KOPT-K1 (cell line): ENCODE results near the gene PDXK.

Experiments used
- H3K27ac ChIP-seq: fragments of 200-600 bp; sonication (generic); 2 replicates; pipeline ENCODE4 v1.5.1; 2016; ENCODE audit warnings: antibody characterized with exemption, mild to moderate bottlenecking, low read depth, low read length; ENCODE audit not compliant: poor library complexity, severe bottlenecking
- H3K36me3 ChIP-seq: fragments of 200-600 bp; sonication (generic); 2 replicates; pipeline ENCODE4 v1.5.1; 2017; ENCODE audit warnings: antibody characterized with exemption, mild to moderate bottlenecking, low read length, moderate library complexity; ENCODE audit not compliant: insufficient read depth
- H3K9me3 ChIP-seq: fragments of 200-600 bp; sonication (generic); 2 replicates; pipeline ENCODE4 v1.5.1; 2017; ENCODE audit warnings: antibody characterized with exemption, low read length, mild to moderate bottlenecking; ENCODE audit not compliant: insufficient read depth, poor library complexity, severe bottlenecking

The PDXK gene

GRCh38 chr21:43741423-43742096 is 22.6 kb downstream of the PDXK start:
- Histone ChIP-seq H3K27ac (no peak overlapping the region), H3K9me3 (no peaks in the 10 kb centered on the region), H3K36me3 (peaks cover 10% of the 10 kb centered on the region; the same call in 1 of the 2 replicates)

GRCh38 chr21:43743947-43744346 is 25.0 kb downstream of the PDXK start:
- no peaks in the 10 kb centered on the region for H3K9me3 ChIP-seq
- H3K27ac ChIP-seq, result no peak overlapping the region
- H3K36me3 ChIP-seq, result peaks cover 10% of the 10 kb centered on the region; the same call in 1 of the 2 replicates

GRCh38 chr21:43744725-43745124 is 25.8 kb downstream of the PDXK start:
- peaks cover 10% of the 10 kb centered on the region; the same call in 1 of the 2 replicates for H3K36me3 ChIP-seq
- H3K9me3 ChIP-seq, result no peaks in the 10 kb centered on the region
- H3K27ac ChIP-seq, result no peak overlapping the region

DNA sequence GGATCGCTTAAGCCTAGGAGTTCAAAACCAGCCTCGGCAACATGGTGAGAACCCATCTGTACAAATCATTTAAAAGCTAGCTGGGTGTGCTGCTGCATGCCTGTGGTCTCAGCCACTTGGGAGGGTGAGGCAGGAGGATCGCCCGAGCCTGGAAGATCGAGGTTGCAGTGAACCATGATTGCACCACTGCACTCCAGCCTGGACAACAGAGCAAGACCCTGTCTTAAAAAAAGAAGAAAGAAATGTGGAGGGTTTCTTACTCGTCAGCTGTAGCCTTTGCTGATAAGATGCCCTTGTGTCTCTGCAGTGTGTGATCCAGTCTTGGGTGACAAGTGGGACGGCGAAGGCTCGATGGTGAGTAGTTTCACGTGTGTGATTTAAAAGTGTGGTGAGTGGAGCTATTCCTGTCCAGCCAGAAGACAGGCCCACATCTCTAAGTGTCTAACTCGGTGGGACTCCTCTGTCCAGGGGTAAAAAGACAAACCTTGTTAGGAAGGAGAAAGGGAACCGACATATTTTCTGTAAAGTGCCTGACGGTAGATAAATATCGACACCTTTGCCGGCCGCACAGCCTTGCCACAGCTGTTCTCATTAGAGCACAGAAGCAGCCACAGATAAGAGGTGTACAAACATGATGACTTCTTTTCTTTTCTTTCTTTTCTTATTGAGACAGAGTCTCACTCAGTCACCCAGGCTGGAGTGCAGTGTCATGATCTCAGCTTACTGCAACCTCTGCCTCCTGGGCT is 27.0 kb downstream of the PDXK start:
- H3K9me3 ChIP-seq, result no peaks in the 10 kb centered on the region
- no peak overlapping the region for H3K27ac ChIP-seq
- peaks cover 10% of the 10 kb centered on the region; the same call in 1 of the 2 replicates for H3K36me3 ChIP-seq

GRCh38 chr21:43748622-43749021 is 29.7 kb downstream of the PDXK start:
- peaks cover 18% of the 10 kb centered on the region; the same call in 1 of the 2 replicates for H3K36me3 ChIP-seq
- no peaks in the 10 kb centered on the region for H3K9me3 ChIP-seq
- H3K27ac ChIP-seq, result no peak overlapping the region

DNA sequence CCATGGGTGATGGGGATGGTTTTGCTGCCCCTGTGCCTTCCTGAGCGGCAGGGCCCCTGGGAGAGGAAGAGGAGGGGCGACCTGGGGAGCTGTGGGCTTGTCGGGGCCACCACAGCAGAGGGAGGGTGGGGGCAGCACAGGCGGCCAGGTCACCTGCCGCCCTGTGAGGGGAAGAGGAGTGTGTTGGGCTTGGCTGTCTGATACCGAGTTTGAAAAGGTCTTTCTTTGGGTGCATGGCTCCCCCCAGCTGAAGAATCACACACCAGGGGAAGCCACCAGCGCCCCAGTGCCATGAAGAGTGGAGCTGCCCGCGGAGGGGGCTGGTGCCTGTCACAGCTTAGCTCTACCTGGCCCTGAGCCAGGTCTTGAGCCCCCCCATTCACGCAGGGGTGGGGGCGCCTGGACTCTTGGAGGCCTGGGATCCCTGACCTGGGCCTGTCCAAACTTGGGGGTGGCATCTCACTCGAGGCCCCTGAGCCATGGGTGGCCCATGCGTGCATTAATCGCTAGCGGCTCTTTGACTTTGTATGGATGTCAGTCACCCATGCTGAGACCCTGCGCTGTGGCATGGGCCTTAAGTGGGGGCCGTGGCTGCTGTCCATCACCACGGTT is 30.8 kb downstream of the PDXK start:
- peaks cover 15% of the 10 kb centered on the region; the same call in 1 of the 2 replicates for H3K36me3 ChIP-seq
- peak overlapping the region; percentile 50 for H3K27ac ChIP-seq
- H3K9me3 ChIP-seq, result no peaks in the 10 kb centered on the region

- H3K36me3 ChIP-seq, result peaks cover 16% of the 10 kb centered on the region; the same call in 1 of the 2 replicates
These were observed 31.6 kb downstream of the PDXK start for GRCh38 chr21:43750339-43751033.

DNA sequence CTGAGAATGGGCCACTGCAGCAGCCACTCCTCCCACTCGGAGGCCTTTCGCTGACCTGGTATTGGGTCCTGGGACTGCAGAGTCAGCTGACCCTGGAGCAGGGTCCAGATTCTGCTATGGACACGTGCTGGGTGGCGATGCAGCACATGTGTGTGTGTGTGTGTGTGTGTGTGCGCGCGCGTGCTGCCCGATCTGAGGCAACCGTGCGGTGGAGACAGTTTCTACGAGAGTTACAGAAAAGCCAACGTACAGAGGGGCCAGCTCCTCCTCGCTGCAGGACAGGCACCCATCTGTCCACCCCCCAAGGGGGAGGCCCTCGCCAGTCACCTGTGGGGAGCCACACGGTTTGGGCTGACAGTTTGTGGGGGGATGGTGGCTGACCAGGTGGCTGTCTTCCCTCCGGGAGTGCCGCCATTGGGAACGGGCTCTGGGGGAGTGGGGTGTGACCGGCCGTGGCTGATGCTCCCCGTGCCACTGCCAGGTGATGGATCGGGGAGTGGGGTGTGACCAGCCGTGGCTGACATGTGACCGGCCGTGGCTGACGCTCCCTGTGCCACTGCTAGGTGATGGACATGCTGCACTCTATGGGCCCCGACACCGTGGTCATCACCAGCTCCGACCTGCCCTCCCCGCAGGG is 33.1 kb downstream of the PDXK start:
- peaks cover 24% of the 10 kb centered on the region; the same call in 1 of the 2 replicates for H3K36me3 ChIP-seq
- H3K9me3 ChIP-seq, result no peaks in the 10 kb centered on the region
- H3K27ac ChIP-seq, result no peak overlapping the region

More at GRCh38 chr21:43750339-43751033, 31.6 kb downstream of the PDXK start:
- Histone ChIP-seq H3K27ac (peak overlapping the region; percentile 50), H3K9me3 (no peaks in the 10 kb centered on the region)

GRCh38 chr21:43752758-43753438 is 34.0 kb downstream of the PDXK start:
- Histone ChIP-seq H3K27ac (no peak overlapping the region), H3K9me3 (no peaks in the 10 kb centered on the region), H3K36me3 (peaks cover 24% of the 10 kb centered on the region; the same call in 1 of the 2 replicates)

DNA sequence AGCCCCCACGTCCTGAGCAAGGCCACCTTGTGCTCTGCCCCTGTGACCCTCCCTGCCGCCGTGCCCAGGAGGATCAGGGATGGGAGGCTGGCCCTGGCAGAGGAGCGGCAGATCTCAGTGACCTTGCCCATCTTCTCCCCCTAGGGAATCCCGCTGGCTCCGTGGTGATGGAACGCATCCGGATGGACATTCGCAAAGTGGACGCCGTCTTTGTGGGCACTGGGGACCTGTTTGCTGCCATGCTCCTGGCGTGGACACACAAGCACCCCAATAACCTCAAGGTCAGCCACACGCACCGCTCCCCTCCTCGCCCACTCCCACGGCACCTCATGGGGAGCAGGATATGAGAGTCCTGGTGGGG is 34.5 kb downstream of the PDXK start:
- H3K9me3 ChIP-seq, result no peaks in the 10 kb centered on the region
- H3K36me3 ChIP-seq, result peaks cover 24% of the 10 kb centered on the region; the same call in 1 of the 2 replicates
- H3K27ac ChIP-seq, result no peak overlapping the region

DNA sequence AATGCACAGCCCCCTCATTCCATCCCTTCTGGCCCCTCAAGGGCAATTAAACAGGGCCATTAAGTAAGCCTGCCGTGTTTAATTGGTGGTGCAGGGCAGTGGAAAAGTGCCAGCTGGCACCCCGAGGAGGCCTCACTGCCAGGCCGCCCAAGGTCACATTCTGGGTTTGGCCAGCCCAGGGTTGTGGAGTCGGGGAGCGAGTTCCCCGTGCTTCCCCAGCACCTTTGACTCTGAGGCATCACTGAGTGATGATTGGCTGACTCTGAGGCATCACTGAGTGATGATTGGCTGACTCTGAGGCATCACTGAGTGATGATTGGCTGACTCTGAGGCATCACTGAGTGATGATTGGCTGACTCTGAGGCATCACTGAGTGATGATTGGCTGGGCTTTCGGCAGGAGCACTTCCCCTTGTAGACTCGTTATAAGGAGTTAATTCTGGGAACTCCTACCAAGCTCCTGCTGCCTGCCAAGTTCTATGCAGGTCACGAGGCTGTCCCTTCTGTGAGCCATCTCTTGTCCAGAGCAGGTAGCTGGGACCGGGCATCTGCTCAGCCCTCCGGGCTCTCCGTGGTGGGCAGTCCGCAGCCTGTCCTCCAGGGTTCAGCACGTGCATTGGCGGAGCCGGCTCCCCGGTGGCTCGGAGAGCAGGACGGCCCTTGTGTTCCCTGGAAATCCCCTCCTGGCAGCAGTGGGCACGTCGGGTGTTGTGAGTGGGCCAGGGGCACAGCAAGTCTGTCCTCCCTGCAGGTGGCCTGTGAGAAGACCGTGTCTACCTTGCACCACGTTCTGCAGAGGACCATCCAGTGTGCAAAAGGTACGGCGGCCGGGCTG is 36.2 kb downstream of the PDXK start:
- Histone ChIP-seq H3K9me3 (no peaks in the 10 kb centered on the region), H3K36me3 (peaks cover 24% of the 10 kb centered on the region; the same call in 1 of the 2 replicates), H3K27ac (no peak overlapping the region)

DNA sequence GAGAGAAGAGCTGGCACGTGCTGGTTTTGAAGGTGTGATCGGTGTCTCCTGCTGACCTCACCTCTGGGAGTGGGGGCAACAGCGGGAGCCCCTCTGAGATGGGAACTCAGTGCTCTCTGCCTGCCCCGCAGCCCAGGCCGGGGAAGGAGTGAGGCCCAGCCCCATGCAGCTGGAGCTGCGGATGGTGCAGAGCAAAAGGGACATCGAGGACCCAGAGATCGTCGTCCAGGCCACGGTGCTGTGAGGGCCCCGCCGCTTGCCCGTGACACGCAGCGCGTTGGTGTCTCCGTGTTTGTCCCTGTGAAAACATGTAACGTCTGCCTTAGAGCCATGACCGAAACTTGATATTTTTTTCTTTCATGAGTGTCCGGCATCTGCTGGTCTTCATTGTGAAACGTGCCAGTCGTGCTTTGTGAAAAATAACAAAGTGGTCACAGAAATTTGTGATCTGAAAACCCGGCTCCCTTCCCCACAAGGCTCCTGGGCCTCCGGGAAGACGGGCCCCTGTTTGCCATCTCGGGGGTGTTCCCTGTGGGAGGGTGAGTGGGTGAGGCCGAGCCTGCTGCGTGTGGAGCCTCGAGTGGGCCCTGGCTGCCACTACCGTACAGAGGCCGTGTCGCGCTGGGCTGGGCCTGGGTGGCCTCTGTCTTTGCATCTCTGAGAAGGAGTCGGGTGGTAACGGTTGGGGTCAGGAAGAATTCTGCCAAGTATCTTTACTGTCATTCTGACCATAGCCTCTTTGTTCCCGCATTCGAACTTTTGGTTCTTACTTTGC is 37.1 kb downstream of the PDXK start:
- Histone ChIP-seq H3K27ac (no peak overlapping the region), H3K9me3 (no peaks in the 10 kb centered on the region), H3K36me3 (peaks cover 24% of the 10 kb centered on the region; the same call in 1 of the 2 replicates)

- no peaks in the 10 kb centered on the region for H3K9me3 ChIP-seq
- no peak overlapping the region for H3K27ac ChIP-seq
- peaks cover 23% of the 10 kb centered on the region; the same call in 1 of the 2 replicates for H3K36me3 ChIP-seq
These were observed 38.7 kb downstream of the PDXK start for GRCh38 chr21:43757601-43758000.
